MCF 10A (cell line): ENCODE measurements around the gene SFTPD. TPM values are rescaled to one million over a fixed set of nuclear protein-coding genes. Genes with fewer than 3 reads are reported as not detected.

Experiments
- BruUV-seq: library from RNA; stranded (reverse); fragments of 400-500 nt; replicated peaks from 2 replicates; lab custom pipeline; 2021; lab: Mats Ljungman, UMichigan
- CTCF ChIA-PET: fragments of 300-600 bp; sonication (Branson Sonifier 250); formaldehyde crosslinking; extraction: SDS; loops from one replicate; lab custom pipeline; 2021; ENCODE audit warnings: antibody characterized with exemption, inconsistent platforms; lab: Yijun Ruan, JAX
- POLR2A ChIA-PET: fragments of 300-600, 350-650 bp; sonication (Branson Sonifier 250); formaldehyde crosslinking; extraction: SDS; loops from one replicate; lab custom pipeline; 2020; ENCODE audit warnings: antibody characterized with exemption, inconsistent platforms; lab: Yijun Ruan, JAX
- DNase-seq: peaks from one replicate; pipeline ENCODE4 v3.0.0-alpha.2; 2018; ENCODE audit not compliant: unreplicated experiment
- H3K27ac Mint-ChIP-seq: one replicate; pipeline ENCODE4 v1.8.0; 2022; ENCODE audit warnings: mild to moderate bottlenecking, low read depth, mixed read lengths; ENCODE audit not compliant: unreplicated experiment
- H3K27me3 Mint-ChIP-seq: one replicate; pipeline ENCODE4 v1.8.0; 2022; ENCODE audit warnings: mixed read lengths; ENCODE audit not compliant: insufficient read depth, unreplicated experiment
- H3K36me3 Mint-ChIP-seq: one replicate; pipeline ENCODE4 v1.8.0; 2022; ENCODE audit warnings: mild to moderate bottlenecking, moderate library complexity, mixed read lengths; ENCODE audit not compliant: insufficient read depth, unreplicated experiment
- H3K4me1 Mint-ChIP-seq: one replicate; pipeline ENCODE4 v1.8.0; 2022; ENCODE audit warnings: mixed read lengths; ENCODE audit not compliant: insufficient read depth, unreplicated experiment
- H3K4me3 Mint-ChIP-seq: one replicate; pipeline ENCODE4 v1.8.0; 2022; ENCODE audit warnings: mild to moderate bottlenecking, moderate library complexity, mixed read lengths; ENCODE audit not compliant: unreplicated experiment
- H3K9me3 Mint-ChIP-seq: one replicate; pipeline ENCODE4 v1.8.0; 2022; ENCODE audit warnings: mixed read lengths; ENCODE audit not compliant: unreplicated experiment
- intact Hi-C: fragments of 100-400 bp; cut with micrococcal nuclease; formaldehyde crosslinking; loops from 2 replicates; pipeline ENCODE4 v1.14.1; 2022
- total RNA-seq: library from RNA; stranded (reverse); gene quantifications from 2 replicates; pipeline ENCODE4 v1.2.3, GENCODE V29; 2022
- TF ChIP-seq, protein P1 (sequence below): fragments of 200-600 bp; IDR thresholded peaks from one replicate; pipeline ENCODE4 v1.8.0; 2022; ENCODE audit warnings: antibody characterized with exemption, mild to moderate bottlenecking; ENCODE audit not compliant: unreplicated experiment

The SFTPD gene
- total RNA-seq, 1 experiment from 2014 or later: 0.23 TPM

- peak overlapping the region; percentile 80 for H3K4me3 Mint-ChIP-seq
- no TSS peak for BruUV-seq
- ChIA-PET CTCF (no interaction called here), POLR2A (interaction anchor here (0.9 to 1.7 kb wide), 3 partner anchors 34 to 430 kb away, joined by 3 to 5 read pairs (median 4); no protein-coding TSS in a partner anchor)
- TF ChIP-seq, protein P1, sequence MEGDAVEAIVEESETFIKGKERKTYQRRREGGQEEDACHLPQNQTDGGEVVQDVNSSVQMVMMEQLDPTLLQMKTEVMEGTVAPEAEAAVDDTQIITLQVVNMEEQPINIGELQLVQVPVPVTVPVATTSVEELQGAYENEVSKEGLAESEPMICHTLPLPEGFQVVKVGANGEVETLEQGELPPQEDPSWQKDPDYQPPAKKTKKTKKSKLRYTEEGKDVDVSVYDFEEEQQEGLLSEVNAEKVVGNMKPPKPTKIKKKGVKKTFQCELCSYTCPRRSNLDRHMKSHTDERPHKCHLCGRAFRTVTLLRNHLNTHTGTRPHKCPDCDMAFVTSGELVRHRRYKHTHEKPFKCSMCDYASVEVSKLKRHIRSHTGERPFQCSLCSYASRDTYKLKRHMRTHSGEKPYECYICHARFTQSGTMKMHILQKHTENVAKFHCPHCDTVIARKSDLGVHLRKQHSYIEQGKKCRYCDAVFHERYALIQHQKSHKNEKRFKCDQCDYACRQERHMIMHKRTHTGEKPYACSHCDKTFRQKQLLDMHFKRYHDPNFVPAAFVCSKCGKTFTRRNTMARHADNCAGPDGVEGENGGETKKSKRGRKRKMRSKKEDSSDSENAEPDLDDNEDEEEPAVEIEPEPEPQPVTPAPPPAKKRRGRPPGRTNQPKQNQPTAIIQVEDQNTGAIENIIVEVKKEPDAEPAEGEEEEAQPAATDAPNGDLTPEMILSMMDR: no peak
- H3K4me1 Mint-ChIP-seq: peaks cover 29% of the 10 kb centered on the region
- no peaks in the 10 kb centered on the region for H3K9me3 Mint-ChIP-seq
- no peak overlapping the region for H3K27ac Mint-ChIP-seq
- no peaks in the 10 kb centered on the region for H3K27me3 Mint-ChIP-seq
- intact Hi-C loops: no loop called here
- DNase-seq: peak; percentile 3
- H3K36me3 Mint-ChIP-seq: no peaks in the 10 kb centered on the region
Observed at GRCh38 chr10:79982362-79982800, 33.5 kb upstream of the SFTPD start.

DNA sequence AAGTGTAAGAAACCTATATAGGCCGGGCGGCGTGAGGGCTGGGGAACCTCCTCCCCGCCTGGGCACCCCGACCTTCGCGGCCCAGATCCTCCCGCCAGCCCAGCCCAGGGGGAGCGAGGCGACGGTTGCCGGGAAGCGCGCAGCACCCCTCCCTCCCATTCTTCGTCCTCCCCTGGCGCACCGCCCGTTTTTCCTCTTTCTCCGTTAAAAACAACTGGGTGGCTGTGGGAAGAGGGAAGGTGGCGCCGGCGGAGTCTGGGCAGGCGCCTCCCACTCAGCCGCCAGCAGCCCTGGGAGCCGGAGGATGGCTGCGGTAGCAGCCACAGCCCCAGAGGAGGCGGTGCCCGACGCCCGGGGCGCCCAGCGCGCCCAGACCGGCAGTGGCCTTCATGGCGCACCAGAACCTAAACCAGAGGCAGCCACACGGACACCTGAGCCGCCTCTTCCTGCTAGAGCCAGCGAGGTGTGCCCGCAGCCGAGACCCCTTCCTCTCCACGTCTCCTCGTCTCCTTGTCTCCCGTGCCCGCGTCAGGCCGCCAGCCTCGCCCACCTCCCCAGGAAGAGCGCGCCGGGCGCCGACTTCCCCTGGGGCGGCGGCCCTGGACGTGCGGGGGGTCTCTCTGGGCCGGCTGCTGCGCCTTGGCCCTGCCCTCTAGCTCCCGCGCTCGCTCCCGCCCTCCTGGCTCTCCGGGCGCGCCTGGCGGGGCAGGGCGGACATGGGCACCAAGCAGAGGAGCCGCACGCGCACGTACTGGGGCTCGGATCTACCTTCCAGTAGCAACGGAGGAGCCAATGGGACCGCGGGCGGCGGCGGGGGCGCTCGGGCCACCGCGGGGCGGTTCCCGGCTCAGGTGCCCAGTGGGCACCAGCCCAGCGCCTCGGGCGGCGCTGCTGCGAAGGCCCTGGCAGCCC is 32.8 kb upstream of the SFTPD start:
- BruUV-seq: no TSS peak
- ChIA-PET POLR2A (interaction anchor here (0.9 to 1.7 kb wide), 3 partner anchors 34 to 430 kb away, joined by 3 to 5 read pairs (median 4); no protein-coding TSS in a partner anchor), CTCF (interaction anchor here (0.6 kb wide), 1 partner anchor 514 kb away, joined by 3 read pairs; no protein-coding TSS in a partner anchor)
- H3K36me3 Mint-ChIP-seq: no peaks in the 10 kb centered on the region
- H3K9me3 Mint-ChIP-seq: peaks cover 5% of the 10 kb centered on the region
- TF ChIP-seq, protein P1: no peak
- H3K4me1 Mint-ChIP-seq: peaks cover 29% of the 10 kb centered on the region
- H3K4me3 Mint-ChIP-seq: peak overlapping the region; percentile 80
- no peaks in the 10 kb centered on the region for H3K27me3 Mint-ChIP-seq
- peak; percentile 51 for DNase-seq
- intact Hi-C loops: no loop called here
- no peak overlapping the region for H3K27ac Mint-ChIP-seq

DNA sequence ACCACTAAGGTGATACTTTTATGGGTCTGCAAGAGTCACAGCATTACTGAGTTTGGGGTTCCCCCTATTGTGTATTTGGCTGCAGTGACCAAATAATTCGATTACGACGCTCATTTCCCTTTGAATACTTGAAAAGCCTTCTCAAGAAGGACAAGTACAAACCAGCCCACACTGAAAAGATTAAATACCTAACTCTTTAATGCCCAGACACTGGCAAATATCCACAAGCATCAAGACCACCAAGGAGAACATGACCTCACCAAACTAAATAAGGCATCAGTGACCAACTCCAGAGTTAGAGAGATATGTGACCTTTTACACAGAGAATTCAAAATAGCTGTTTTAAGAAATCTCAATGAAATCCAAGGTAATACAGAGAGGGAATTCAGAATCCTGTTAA is 31.8 kb upstream of the SFTPD start:
- no peak overlapping the region for H3K27ac Mint-ChIP-seq
- DNase-seq: no peak
- no peaks in the 10 kb centered on the region for H3K36me3 Mint-ChIP-seq
- peak overlapping the region; percentile 80 for H3K4me3 Mint-ChIP-seq
- H3K27me3 Mint-ChIP-seq: no peaks in the 10 kb centered on the region
- CTCF ChIA-PET: interaction anchor here (0.6 to 0.7 kb wide), 2 partner anchors 20 to 513 kb away, joined by 3 to 5 read pairs; no protein-coding TSS in a partner anchor
- peaks cover 23% of the 10 kb centered on the region for H3K4me1 Mint-ChIP-seq
- no TSS peak for BruUV-seq
- TF ChIP-seq, protein P1: no peak
- intact Hi-C loops: no loop called here
- POLR2A ChIA-PET: interaction anchor here (1.2 to 1.7 kb wide), 2 partner anchors 32 to 98 kb away, joined by 4 read pairs; partner anchors contain the start of gene SFTPD
- H3K9me3 Mint-ChIP-seq: peaks cover 7% of the 10 kb centered on the region
